ENCODE measurements around the gene CASS4. TPM values are rescaled to one million over a fixed set of nuclear protein-coding genes. Genes with fewer than 3 reads are reported as not detected.
"Not testable (repeated sequence)": the region's sequence is repeated elsewhere in the genome, so short reads cannot be mapped to it uniquely, and the experiment has no call there.

Gene CASS4
- polyA plus RNA-seq, 1 donor (not counting 4 experiments of a cell fraction or from before 2014, with no cell fraction given), result 0.01 TPM

GRCh38 chr20:56388882-56389281 lies 23.2 kb upstream of the CASS4 start:
- no peaks in the 10 kb centered on the region for H3K9me1 ChIP-seq (ENCODE audit: control insufficient read depth, extremely low read depth, insufficient read depth, low read length)
- DNase-seq (ENCODE audit: low read depth, low spot score) (no peak), FAIRE-seq (no peak)
- H3K4me2 ChIP-seq (ENCODE audit: control insufficient read depth, extremely low read depth, insufficient read depth, low read depth, low read length), result no peak overlapping the region
- H3K36me3 ChIP-seq (ENCODE audit: control insufficient read depth in 2 of 2, extremely low read depth in 1 of 2, insufficient read depth in 2 of 2, low read length in 2 of 2), result peaks cover 2 to 13% of the 10 kb centered on the region in 2 experiments
- peaks cover 11% of the 10 kb centered on the region for H3K4me1 ChIP-seq (ENCODE audit: control insufficient read depth, extremely low read depth, insufficient read depth, low read length)
- dilution Hi-C loops (cut with MboI; ENCODE audit: extremely low pct_ligation_motif_present, low sequenced_read_pairs), result no loop called here
- peaks cover 67% of the 10 kb centered on the region for H3K79me2 ChIP-seq (ENCODE audit: control insufficient read depth, insufficient read depth, low read length)
- no peaks in the 10 kb centered on the region for H3K27me3 ChIP-seq (ENCODE audit: control insufficient read depth, extremely low read depth, insufficient read depth, low read length)
- no peak for TF ChIP-seq CTCF (optimal IDR thresholded peaks at IDR 0.05 in 1 of 3, IDR thresholded peaks at IDR 0.05 in 1 of 3, conservative IDR thresholded peaks at IDR 0.05 in 1 of 3; ENCODE audit: extremely low read depth in 1 of 3, insufficient read depth in 2 of 3, low read length in 3 of 3)
- TF ChIP-seq EZH2 (IDR thresholded peaks at IDR 0.05; ENCODE audit: low read length), result no peak
- H2AFZ ChIP-seq (ENCODE audit: control insufficient read depth, low read length), result no peak overlapping the region
- H4K20me1 ChIP-seq (ENCODE audit: control insufficient read depth, extremely low read depth, insufficient read depth, low read length), result no peaks in the 10 kb centered on the region
- H3K9ac ChIP-seq (ENCODE audit: control insufficient read depth, extremely low read depth, insufficient read depth, low read length), result no peak overlapping the region
- H3K4me3 ChIP-seq (ENCODE audit: control insufficient read depth in 2 of 3, extremely low read depth in 1 of 3, insufficient read depth in 2 of 3, low read depth in 1 of 3, low read length in 3 of 3), result no peak overlapping the region
- no peak overlapping the region for H3K27ac ChIP-seq (ENCODE audit: control insufficient read depth, insufficient read depth, low read length)
- H3K9me3 ChIP-seq (ENCODE audit: control insufficient read depth, low read depth, low read length), result no peaks in the 10 kb centered on the region

- Histone ChIP-seq H3K9me1 (ENCODE audit: control insufficient read depth, extremely low read depth, insufficient read depth, low read length) (no peaks in the 10 kb centered on the region), H3K79me2 (ENCODE audit: control insufficient read depth, insufficient read depth, low read length) (peaks cover 70% of the 10 kb centered on the region), H2AFZ (ENCODE audit: control insufficient read depth, low read length) (no peak overlapping the region), H3K4me1 (ENCODE audit: control insufficient read depth, extremely low read depth, insufficient read depth, low read length) (peaks cover 13% of the 10 kb centered on the region), H3K4me3 (ENCODE audit: control insufficient read depth in 2 of 3, extremely low read depth in 1 of 3, insufficient read depth in 2 of 3, low read depth in 1 of 3, low read length in 3 of 3) (no peak overlapping the region), H3K4me2 (ENCODE audit: control insufficient read depth, extremely low read depth, insufficient read depth, low read depth, low read length) (no peak overlapping the region), H3K9ac (ENCODE audit: control insufficient read depth, extremely low read depth, insufficient read depth, low read length) (no peak overlapping the region), H4K20me1 (ENCODE audit: control insufficient read depth, extremely low read depth, insufficient read depth, low read length) (no peaks in the 10 kb centered on the region), H3K27me3 (ENCODE audit: control insufficient read depth, extremely low read depth, insufficient read depth, low read length) (no peaks in the 10 kb centered on the region), H3K27ac (ENCODE audit: control insufficient read depth, insufficient read depth, low read length) (no peak overlapping the region), H3K36me3 (ENCODE audit: control insufficient read depth in 2 of 2, extremely low read depth in 1 of 2, insufficient read depth in 2 of 2, low read length in 2 of 2) (peaks cover 2 to 9% of the 10 kb centered on the region in 2 experiments), H3K9me3 (ENCODE audit: control insufficient read depth, low read depth, low read length) (no peaks in the 10 kb centered on the region)
- FAIRE-seq (no peak), DNase-seq (ENCODE audit: low read depth, low spot score) (no peak)
- dilution Hi-C loops (cut with MboI; ENCODE audit: extremely low pct_ligation_motif_present, low sequenced_read_pairs), result no loop called here
- TF ChIP-seq EZH2 (IDR thresholded peaks at IDR 0.05; ENCODE audit: low read length) (no peak), CTCF (optimal IDR thresholded peaks at IDR 0.05 in 1 of 3, IDR thresholded peaks at IDR 0.05 in 1 of 3, conservative IDR thresholded peaks at IDR 0.05 in 1 of 3; ENCODE audit: extremely low read depth in 1 of 3, insufficient read depth in 2 of 3, low read length in 3 of 3) (no peak)
Measured at GRCh38 chr20:56389807-56390206, 22.3 kb upstream of the CASS4 start.

GRCh38 chr20:56390396-56390795 lies 21.7 kb upstream of the CASS4 start:
- H3K9me1 ChIP-seq (ENCODE audit: control insufficient read depth, extremely low read depth, insufficient read depth, low read length), result not testable (repeated sequence)

More at GRCh38 chr20:56390396-56390795, 21.7 kb upstream of the CASS4 start:
- H3K27me3 ChIP-seq (ENCODE audit: control insufficient read depth, extremely low read depth, insufficient read depth, low read length); H3K27ac ChIP-seq (ENCODE audit: control insufficient read depth, insufficient read depth, low read length); H2AFZ ChIP-seq (ENCODE audit: control insufficient read depth, low read length); H3K9ac ChIP-seq (ENCODE audit: control insufficient read depth, extremely low read depth, insufficient read depth, low read length); H3K9me3 ChIP-seq (ENCODE audit: control insufficient read depth, low read depth, low read length); DNase-seq (ENCODE audit: low read depth, low spot score); H4K20me1 ChIP-seq (ENCODE audit: control insufficient read depth, extremely low read depth, insufficient read depth, low read length); FAIRE-seq; dilution Hi-C loops (cut with MboI; ENCODE audit: extremely low pct_ligation_motif_present, low sequenced_read_pairs): not testable (repeated sequence)
- Histone ChIP-seq H3K4me3 (ENCODE audit: control insufficient read depth in 2 of 3, extremely low read depth in 1 of 3, insufficient read depth in 2 of 3, low read depth in 1 of 3, low read length in 3 of 3) (peak overlapping the region in 1 of 3 experiments; percentile 92), H3K79me2 (ENCODE audit: control insufficient read depth, insufficient read depth, low read length) (peaks cover 72% of the 10 kb centered on the region), H3K36me3 (ENCODE audit: control insufficient read depth in 2 of 2, extremely low read depth in 1 of 2, insufficient read depth in 2 of 2, low read length in 2 of 2) (peaks cover 2 to 10% of the 10 kb centered on the region in 2 experiments), H3K4me2 (ENCODE audit: control insufficient read depth, extremely low read depth, insufficient read depth, low read depth, low read length) (peak overlapping the region; percentile 95), H3K4me1 (ENCODE audit: control insufficient read depth, extremely low read depth, insufficient read depth, low read length) (peaks cover 13% of the 10 kb centered on the region)

Measured in keratinocyte (primary cell).